Activated CD4-positive, CD25-positive, alpha-beta regulatory T cell (primary cell): ENCODE results near the gene PTPN14.

Experiments
- DNase-seq, 4 experiments: peaks; one replicate each; lab custom pipeline; 2025; lab: John Stamatoyannopoulos, UW

PTPN14 gene

DNA sequence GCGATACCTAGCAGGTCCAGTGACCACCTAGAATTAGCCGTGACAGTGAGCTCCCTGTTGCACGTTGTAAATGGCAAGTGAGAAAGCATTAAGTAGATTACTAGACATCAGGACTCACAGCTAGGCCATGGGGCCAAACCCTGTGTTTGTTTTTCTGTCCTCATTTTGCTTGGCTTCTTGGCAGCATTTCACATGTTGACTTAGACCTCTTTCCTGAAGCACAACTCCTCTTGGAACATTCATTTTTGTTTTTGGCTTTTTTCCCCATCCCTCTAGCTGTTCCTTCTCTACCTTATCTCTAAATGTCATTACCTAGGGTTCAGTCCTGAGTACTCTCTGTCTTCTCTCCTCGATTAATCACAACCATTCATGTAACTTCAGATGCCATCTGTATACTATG is 16.9 kb upstream of the PTPN14 start:
- DNase-seq = no peak

DNA sequence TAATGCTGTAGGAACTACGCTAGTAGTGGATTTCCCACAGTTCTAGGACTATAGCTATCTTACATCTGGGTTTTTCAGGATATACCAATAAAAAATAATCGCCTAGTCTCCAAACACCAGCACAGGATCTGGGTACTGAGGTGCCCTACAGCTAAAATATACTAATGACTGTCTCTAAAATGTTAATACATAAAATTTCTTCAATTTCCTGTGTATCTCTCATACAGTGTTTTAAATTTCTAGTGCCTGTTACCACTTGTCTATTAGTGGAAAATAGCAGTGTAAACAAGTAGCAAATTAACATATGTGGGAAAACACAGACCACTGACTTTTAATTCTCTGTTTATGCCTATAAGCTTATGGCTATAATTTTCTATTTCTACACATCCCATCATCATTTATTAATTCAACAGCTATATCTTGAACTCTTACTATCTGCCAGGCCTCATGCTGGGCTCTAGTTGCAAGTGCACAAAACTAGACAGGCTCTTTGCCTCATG is 16.1 kb upstream of the PTPN14 start:
- no peak for DNase-seq

DNA sequence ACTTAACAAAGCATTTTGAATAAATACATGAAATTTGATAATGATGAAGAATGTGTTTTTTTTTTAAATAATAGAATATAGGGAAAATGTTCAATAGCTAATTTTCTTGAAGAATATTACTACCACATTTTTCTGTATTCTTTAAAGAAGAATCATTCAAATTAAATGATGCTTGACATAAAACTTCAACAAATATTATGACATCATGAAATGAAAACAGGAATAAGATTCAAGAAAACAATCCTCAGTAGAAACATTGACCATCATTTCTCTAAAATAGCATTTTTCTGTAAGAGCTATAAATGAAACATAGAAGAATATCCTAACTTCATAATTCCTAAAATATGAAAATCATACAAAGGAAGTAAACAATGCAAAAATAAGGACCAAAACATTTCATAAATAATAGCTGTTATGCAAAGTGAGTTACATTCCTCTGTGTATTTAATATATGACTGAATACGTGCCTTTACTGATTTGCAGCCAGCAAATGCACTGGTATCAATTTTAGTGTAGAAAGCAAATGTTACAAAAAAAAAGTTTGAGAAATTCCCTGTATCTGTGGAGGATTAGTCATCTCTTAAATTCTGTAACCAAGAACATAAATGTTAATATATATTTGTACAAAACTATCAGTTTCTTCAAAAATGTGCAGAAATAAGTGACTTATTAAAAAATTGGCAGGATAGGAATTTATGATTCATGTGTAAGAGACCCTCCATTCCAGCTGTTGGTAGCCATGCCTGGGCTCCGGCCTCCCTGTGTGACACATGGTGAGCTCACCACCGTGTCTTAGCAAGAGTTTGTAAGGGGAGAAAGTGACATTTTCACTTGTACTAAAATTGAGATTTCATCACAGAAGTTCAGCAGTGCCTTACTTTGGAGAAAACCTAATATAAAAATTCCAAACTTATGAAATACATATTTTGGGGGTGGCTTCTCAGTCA is 15.0 kb upstream of the PTPN14 start:
- DNase-seq = no peak

DNA sequence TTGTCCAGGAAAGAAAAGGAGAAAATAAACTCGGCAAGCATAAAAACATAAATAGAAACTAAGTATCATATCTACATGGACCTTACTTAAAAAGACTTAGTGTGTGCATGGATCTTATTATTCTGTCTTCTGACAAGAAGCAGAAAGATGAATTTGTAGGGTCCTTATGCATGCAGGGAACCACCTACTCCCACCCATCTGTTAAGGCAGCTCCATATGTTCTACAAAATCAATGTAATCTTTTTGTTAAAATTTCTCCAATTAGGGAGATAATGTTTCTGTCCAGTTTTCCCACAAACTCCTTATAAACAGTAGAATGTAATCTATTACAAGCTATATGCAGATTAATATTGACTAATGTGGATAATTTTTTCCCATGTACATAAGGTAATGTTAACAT is 13.9 kb upstream of the PTPN14 start:
- DNase-seq = no peak

DNA sequence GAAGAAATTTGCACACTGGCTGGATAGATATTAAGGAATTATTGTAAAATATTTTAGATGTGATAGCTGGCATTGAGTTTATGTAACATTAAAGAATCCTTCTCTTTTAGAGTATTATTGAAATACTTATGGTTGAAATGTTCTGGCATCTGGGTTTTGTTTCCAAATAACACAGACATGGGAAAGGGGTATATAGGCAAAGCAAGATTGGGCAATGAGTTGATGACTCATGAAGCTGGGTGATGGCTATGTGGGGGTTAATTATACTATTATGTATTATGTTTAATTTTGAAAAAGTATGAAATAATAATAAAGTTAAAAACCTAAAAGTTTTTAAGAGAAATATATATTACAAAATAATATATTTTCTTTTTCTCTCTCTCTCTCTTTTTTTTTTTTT is 12.5 kb upstream of the PTPN14 start:
- DNase-seq = no peak

DNA sequence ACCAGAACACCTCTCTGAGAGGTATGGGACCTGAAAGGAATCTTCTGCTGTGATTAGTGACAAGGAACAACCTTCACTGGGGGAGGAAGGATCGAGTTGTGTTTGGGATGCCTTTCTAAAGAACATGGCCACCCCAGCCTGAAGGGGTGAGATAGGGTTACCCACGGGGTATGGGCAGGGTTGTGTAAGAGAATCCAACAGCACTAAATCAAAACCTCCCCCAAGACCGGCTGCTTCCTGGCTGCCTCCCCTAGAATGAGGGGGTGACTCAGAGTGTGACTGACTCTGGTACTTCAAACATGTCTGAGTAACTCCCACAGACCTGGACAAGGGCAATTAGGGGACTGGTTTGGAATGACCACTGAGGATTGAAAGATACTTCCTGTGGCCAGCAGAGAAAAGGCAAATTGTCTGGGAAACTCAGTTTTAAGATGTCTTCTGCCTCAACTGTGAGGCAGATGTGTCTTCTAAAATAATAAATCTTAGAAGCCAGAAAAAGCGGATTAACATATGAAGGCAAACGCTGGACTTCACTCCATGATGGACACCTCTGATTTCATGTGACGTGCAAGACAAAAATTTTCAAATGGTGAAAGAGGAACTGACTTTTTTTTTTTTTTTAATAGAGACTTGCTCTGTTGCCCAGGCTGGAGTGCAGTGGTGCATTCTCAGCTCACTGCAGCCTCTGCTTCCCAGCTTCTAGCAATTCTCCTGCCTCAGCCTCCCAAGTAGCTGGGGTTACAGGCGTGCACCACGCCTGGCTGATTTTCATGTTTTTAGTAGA is 6.7 kb upstream of the PTPN14 start:
- DNase-seq = no peak

DNA sequence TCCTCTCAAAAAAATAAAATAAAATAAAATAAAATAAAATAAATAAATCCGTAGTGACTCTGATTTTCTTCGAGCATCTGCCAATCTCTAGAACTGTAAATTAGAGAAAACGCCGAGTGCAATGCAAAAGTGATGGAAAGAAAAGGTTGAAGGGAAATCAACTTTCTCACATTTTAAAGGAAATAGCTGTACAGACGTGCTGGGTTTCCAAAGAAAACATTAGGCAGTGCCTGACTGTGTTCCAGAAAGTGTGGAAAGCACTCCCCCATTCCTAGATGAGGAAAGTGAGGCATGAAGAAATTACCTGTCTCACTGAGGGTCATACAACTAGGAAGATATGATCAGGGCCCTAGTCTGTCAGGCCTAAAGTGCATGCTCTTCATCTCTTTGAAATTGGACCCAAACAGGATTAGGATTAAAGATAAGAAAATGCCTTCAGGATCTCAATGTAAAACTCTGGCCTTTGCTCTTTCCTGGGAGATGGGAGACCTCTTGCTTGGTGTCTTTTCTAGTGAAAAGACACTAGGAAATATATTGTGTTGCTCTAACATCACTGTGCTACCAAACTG is 1.8 kb upstream of the PTPN14 start:
- DNase-seq = no peak

DNA sequence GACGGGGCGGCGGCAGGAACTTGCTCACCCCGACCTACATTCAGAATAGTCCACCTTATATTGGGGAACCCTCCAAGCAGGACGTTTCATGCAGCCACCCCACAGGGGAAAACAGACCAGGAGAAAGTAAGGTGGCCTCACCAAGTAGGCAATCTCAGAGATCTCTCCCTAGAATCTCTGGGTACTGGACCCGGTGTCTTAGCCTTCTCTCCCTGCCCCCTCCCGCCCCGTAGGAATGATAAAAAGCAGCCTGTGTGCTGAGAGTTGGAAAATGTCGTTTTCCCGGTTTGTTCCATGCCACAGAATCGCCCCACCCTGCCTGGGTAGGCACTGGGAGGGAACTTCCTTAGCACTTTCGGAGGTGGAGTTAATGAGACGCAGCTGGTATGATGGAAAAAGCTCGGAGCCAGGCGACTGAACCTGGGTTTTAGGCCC is 789 bp upstream of the PTPN14 start:
- DNase-seq = no peak

DNA sequence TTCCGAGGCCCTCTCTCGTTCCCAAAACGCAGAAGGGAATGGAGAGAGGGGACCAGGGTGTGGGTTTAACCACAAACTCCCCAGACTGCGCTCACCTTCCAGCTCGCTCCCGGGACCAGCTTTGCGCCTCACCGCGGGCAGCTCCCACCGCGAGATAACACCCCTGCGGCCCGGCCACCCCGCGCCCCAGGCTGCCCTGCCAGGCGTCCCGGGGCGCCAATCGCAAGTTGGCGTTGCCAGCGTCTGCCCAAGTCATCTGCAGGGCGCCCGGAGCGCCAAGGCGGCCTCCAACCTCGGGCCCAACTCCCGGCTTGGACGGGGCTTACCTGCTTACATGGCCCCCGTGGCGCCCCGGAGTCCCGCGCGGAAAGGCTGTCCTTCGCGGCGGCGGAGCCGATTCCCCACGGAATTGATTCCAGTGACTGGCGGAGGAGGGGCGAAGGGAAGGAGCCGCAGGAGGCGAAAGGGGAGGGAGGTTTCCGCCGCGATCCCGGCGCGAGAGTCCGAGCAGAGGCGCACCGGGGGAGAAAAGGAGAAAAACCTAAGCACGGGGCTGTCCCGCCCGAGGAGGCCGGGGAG is 456 bp downstream of the PTPN14 start:
- no peak for DNase-seq

DNA sequence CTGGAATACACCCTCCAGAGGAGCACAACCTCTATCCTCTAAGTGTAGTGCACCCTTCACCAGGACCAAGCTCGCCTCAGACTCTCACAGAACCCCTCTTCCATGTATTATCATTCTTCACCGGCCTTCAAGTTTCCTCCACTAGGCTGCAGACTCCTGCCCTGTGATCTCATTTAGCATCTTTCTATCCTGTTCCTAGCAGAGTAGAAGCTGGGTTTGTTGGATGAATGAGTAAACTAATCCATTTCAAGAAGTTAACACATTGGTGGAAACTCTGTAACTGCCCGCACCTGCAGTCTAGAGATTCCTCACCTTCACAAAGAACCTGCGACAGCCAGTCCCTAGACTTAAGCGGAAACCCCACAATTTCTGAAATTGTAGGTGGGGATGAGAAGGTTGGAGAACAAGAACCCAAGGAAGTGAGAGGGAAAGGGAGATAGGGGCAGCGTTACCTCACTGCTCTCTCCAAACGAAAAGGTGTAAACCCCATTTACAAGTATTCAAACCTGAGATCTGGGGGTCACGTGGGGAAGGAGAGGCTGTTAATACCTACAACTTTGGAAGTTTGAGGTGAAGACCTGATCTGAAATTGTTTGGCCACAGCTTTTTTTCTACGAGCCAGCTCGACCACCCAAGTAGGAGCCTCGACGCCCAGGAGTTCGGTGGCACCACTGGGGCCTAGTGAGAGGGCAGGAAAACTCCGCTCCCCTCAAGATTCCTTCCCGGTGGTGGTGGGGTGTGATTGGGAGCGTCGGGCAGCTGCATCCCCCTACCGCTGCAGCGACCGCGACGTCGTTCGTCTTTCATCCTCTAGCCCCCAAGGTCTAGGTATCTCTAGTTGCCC is 1.2 kb downstream of the PTPN14 start:
- DNase-seq = no peak

DNA sequence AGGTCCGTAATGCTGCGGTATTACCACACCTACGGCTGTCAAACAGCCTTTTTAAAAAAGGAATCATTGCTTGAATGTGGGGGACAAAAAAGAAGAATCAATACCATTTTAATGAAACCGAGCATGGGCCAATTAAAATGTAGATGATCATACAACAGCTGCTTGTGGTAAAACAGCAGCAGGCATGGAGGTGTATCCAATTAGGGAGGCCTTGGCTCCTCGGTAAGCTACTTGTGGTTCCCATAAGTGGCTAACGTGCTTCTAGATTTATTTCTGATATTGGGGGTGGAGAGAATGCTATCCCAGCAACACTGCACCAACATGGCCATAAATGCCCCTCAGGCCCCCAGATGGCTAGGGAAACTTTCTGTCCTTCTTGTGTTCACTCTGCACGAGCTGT is 1.8 kb downstream of the PTPN14 start:
- DNase-seq = no peak

DNA sequence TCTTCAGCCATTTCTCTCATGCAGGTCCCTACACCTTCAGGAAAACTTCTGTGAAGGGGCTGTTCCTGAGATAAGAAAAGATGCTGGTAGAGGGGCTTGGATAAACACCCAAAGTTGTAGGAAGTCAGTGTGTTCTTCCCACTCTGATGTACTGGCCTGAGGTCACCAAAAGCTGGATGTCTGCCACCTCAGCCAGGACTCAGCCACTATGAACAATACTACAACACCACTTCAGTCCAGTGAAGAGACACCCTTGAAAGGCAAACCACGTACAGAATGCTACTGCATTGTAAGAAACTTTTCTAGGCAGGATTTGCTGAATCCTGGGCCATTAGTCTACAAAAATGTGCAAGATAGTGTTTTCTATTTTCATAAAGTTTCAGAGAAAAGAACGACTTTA is 2.4 kb downstream of the PTPN14 start:
- DNase-seq = no peak

DNA sequence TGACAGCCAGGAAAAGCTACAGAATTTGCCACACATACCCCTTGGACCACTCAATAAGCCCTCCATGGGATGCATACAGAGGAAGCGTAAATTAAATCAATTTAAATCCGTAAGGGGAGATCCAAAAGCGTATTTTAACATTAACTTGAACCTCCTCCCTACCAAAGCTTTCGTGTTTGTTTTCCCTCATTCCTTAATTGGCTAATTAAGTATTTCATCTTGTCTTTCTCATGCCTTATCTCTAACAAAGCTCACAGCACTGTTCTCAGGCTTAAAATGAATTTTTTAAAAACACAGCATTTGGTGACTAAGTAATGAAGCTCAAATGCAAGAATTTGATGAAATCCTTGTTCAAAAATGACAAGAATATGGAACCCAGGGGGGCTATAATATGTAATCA is 3.1 kb downstream of the PTPN14 start:
- no peak for DNase-seq

DNA sequence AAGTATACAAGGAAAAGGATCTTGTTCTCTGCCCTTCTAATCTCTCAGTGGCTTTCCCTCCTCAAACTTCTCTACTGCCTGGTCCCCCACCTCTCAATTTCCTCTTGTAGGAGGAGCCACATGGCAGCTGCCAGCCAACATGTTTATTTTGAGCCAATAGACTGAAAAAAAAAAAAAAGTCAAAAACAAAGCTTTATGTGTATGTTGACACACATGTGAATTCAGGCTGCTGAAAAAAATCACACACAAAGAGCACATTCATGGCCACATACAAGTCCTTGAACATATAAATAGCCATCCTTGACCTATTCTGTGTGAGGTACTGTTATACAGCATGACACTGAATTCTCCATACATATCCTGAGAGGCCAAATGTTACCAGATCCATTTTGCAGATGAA is 3.7 kb downstream of the PTPN14 start:
- no peak for DNase-seq

DNA sequence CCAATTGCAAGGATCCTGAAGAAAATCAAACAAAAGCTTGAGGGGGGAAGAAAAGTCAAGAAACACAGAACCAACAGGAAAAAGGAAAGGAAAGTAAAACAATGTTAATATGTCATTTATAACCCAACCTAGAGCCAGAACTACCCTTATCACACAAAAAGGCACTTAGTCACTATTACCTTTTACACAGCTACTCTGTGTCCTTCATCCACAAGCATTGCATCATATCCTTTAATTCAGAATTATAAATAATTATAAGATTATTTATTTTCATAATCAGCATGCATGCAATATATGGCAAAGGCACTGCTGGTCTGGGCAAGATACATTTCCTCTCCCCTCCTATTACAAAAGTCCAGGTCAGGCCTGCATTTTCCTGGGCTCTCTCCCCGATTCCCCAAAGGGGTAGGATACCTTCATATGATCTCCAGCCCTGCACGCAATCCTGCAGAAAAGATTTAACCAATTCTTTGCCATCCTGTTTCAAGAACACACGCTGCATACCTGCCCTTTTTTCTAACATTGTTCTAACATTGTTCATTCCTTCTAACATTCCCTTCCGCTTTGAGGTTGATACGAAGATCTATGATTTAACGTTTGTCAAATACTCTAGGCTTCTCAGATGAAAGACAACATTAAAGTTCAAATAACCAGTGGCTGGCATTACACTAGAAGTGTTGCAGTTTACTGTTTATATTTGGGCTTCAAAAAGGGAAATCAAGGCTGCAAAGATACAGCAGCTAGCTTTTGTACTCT is 4.3 kb downstream of the PTPN14 start:
- no peak for DNase-seq

DNA sequence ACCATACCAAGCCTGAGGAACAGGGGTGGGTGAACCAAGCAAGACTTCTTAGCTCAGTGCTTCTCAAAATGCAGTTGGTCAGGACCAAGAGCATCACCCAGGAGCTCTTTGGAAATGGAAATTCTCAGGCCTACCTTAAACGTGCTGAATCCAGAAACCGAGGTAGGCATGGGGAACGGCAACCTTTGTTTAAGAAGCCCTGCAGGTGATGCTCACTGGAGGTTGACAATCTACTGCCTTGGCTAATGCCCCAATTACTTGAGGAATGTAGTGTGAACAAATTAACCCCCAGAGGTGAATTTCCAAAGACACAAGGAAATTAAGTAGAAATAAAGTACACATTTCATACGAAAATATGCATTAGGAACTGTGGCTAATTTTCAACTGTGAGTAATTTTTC is 5.3 kb downstream of the PTPN14 start:
- no peak for DNase-seq

DNA sequence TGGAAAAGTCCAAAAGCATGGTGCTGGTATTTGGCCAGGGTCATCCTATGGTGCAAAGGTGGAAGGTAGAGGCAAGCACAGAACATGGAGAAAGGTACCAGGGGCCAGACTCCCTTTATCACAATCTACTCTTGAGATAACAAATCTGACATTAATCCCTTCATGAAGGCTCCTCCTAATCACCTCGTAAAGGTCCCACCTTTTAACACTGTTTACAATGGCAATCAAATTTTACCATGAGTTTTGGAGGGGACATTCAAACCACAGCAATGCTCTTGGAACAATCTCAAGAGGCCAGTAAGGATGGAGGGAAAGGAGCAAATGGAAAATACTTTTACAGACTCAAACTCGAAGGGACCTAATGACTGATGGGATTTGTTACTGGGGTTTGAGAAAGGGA is 6.1 kb downstream of the PTPN14 start:
- no peak for DNase-seq

DNA sequence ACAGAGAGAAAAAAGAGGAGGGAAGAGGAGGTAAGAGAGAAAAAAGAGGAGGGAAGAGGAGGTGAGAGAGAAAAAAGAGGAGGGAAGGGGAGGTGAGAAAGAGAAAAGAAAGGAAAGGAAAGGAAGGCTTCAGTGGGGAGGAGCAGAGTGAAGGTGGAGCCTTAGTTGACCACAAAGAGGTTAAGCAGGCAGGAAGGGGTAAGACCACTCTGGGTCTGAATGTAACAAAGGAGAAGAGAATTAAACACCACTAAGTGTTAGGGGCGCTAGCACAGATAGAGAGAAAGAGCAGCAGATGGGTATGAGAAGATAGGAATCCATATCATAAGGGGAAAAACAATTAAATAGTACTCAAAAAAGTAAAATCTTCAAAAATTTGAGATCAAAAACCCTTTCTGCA is 6.6 kb downstream of the PTPN14 start:
- no peak for DNase-seq

DNA sequence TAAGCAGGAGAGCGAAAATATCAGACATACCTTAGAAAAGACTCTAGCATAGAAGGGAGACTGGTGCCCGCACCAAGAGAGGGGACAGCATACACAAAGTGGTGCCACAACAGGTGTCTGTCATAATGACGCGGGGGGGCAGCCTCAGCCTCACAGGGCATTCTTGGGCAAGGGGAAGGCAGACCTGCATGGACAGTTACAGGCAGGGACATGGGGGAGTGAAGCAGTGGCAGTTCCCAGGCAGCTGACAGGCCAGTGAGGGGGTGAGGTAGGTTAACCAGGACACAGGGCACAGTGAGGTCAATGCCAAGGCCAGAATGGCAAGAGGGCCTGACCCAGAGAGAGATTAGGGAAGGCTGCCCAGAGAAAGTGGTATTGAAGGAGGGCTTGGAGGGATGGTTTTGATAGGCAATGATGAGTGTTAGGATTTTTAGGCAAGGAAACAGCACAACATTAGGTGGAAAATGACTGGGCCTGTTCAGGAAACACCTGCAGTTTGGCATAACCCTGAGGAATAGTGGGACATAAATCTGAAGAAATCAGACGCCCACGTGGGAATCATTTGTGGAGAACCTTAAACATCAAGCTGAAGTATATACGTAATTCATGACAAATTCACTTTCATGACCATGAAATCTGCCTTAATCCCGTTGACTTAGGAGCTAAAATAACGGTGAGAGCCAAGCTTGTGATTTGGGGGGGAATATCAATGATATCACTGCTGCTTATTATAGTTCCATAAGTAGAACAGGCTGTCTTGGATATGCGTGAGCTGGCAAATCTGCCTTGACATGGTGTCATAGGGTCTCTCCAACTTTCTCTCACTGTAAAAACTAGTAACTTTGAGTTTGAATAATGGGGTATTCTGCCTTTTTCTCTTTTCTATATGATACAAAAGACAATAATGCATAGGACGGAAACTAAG is 8.9 kb downstream of the PTPN14 start:
- DNase-seq = no peak

DNA sequence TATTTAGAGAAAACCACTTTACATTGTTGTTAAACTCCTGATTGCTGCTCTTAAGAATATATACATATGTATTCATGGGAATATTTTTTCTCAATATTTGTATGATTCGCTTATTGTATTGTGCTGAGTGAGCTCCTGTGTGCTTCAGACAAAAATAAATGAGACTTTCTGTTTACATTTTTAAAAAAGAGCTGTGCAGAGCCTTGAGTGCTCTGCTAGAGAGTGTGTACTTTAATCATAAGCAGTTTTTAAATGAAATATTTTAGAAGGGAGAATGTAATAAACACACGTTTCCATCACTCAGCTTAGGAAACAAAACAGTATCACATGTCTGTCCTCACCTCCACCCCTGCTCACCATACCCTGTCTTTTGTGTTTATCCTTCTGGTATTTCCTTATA is 9.7 kb downstream of the PTPN14 start:
- no peak for DNase-seq
